Measurements from ENCODE around the gene AMBP.

AMBP gene

DNA sequence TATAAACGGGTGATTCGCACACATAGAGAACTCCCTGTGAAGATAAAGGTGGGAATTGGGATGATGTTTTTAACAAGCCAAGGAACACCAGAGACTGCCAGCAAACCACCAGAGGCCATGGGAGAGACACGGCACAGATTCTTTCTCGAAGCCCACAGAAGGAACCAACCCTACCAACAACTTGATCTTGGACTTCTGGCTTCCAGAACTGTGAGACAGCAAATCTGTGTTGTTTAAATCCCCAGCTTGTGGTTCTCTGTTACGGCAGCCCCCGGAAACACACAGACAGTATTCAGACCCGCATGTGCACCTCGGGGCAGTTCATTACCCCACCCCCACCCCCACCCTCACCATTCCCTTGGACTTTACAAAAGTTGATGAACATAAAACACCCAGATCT, 12.8 kb downstream of the AMBP start:
- DNase-seq (ENCODE audit: insufficient read length, low spot score) (no peak), FAIRE-seq (no peak)

GRCh38 chr9:114061830-114062474, 16.1 kb downstream of the AMBP start:
- DNase-seq (ENCODE audit: insufficient read length, low spot score) (no peak), FAIRE-seq (no peak)
- TF ChIP-seq CTCF (IDR thresholded peaks at IDR 0.05; ENCODE audit: insufficient read depth, missing control alignments) = no peak

More for the DNA sequence above, 12.8 kb downstream of the AMBP start:
- TF ChIP-seq CTCF (IDR thresholded peaks at IDR 0.05; ENCODE audit: insufficient read depth, missing control alignments) = no peak

DNA sequence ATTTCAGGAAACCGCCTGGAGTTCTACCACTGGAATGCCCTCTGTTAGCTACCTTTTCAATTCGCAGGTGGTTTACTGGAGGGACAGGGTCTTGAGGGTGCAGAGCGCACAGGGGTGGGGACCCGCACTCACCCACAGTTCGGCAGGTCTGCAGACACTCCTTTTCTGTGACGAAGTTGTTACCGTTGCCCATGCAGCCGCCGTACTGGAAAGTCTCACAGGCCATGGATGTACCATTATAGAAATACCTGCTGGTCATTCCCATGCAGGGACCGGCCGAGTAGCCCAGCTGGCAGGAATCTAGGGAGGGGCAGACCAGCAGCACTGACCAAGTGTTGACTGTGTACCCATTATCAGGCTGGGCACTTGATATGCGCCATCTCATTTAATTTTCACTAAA, 16.8 kb downstream of the AMBP start:
- no peak for DNase-seq (ENCODE audit: insufficient read length, low spot score)
- TF ChIP-seq CTCF (IDR thresholded peaks at IDR 0.05; ENCODE audit: insufficient read depth, missing control alignments) = no peak
- FAIRE-seq = no peak

DNA sequence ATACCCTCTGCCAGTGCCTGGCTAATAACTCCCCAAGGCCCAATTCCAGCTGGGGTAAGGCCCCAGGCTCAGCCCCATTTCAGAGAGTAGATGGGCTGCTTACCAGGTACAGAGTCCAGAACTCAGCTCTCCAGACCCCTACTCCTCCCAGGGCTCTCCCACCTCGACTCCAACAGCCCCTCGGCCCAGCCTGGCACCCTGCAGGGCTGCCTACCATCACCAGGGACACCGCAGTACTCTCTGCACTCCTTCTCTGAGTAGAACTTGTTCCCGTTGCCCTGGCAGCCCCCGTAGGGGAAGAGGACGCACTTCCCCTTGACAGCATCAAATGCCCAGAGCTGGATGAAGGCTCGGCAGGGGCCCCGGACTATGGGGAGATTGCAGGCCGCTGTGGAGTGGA, 17.4 kb downstream of the AMBP start:
- no peak for TF ChIP-seq CTCF (IDR thresholded peaks at IDR 0.05; ENCODE audit: insufficient read depth, missing control alignments)
- DNase-seq (ENCODE audit: insufficient read length, low spot score) = no peak
- FAIRE-seq = no peak

DNA sequence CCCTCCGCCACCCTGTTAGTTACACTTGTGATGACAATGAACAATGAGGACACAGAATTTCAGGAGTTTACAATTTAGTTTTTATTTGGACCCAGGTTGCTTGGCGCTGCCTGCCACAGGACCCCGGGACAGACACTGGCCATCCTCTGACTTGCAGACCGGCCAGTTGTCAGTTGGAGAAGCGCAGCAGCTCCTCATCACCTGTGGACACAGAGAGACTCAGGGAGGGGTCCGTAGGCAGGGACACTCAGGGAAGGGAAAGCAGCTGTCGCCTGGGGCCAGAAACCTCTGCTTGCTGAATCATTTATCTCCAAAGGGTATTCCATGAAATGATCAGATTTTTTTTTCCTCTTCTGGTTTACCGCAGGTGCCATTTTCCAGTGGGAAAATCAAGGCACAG, 18.0 kb downstream of the AMBP start:
- FAIRE-seq (no peak), DNase-seq (ENCODE audit: insufficient read length, low spot score) (no peak)
- TF ChIP-seq CTCF (IDR thresholded peaks at IDR 0.05; ENCODE audit: insufficient read depth, missing control alignments) = no peak

GRCh38 chr9:114059047-114059803, 18.9 kb downstream of the AMBP start:
- DNase-seq (ENCODE audit: insufficient read length, low spot score) (no peak), FAIRE-seq (no peak)
- no peak for TF ChIP-seq CTCF (IDR thresholded peaks at IDR 0.05; ENCODE audit: insufficient read depth, missing control alignments)

- TF ChIP-seq CTCF (IDR thresholded peaks at IDR 0.05; ENCODE audit: insufficient read depth, missing control alignments) = no peak
- no peak for FAIRE-seq
- DNase-seq (ENCODE audit: insufficient read length, low spot score) = no peak
Measured at GRCh38 chr9:114058688-114059046, 19.4 kb downstream of the AMBP start.

Data from D721Med (cell line).